Stimulated activated naive CD8-positive, alpha-beta T cell treated with anti-CD3 and anti-CD28 coated beads, Interleukin-15, amount 100 ng/mL, for 72 hours (primary cell): ENCODE results near the gene MCRIP1.
A peak's percentile ranks its signal among the peaks of the same experiment; 100 is the strongest.

Experiments used
- ATAC-seq: fragments of 150-1000 bp; cut with Tn5 transposase; 2 replicates; pipeline ENCODE4 v1.10.0; 2021; ENCODE audit warnings: mild to moderate bottlenecking, moderate library complexity
- DNase-seq, 2 donors: peaks; one replicate each; pipeline ENCODE4 v3.0.0; 2021 to 2022
- H3K27ac Mint-ChIP-seq, 2 donors: one replicate each; pipeline ENCODE4 v1.8.0; 2022; ENCODE audit warnings: mild to moderate bottlenecking in 2 of 2, mixed read lengths in 2 of 2, moderate library complexity in 2 of 2
- H3K27me3 Mint-ChIP-seq: one replicate; pipeline ENCODE4 v1.8.0; 2022; ENCODE audit warnings: mixed read lengths
- H3K4me1 Mint-ChIP-seq: one replicate; pipeline ENCODE4 v1.8.0; 2022; ENCODE audit warnings: mild to moderate bottlenecking, mixed read lengths
- H3K4me3 Mint-ChIP-seq, 2 donors: one replicate each; pipeline ENCODE4 v1.8.0; 2022; ENCODE audit warnings: mild to moderate bottlenecking in 2 of 2, mixed read lengths in 2 of 2, moderate library complexity in 1 of 2
- H3K9me3 Mint-ChIP-seq, 2 donors: one replicate each; pipeline ENCODE4 v1.8.0; 2022; ENCODE audit warnings: mixed read lengths in 2 of 2

The MCRIP1 gene

GRCh38 chr17:81834831-81835267, 1.8 kb upstream of the MCRIP1 start, which contains the start of gene PPP1R27:
TSS of gene PPP1R27 (minus strand) at chr17:81835050. CDS start at chr17:81834953, 97 bp downstream.
- Mint-ChIP-seq H3K4me3 (peak within 1 kb of the TSS; percentile 87 to 88), H3K27me3 (no peaks in the 10 kb centered on the region), H3K27ac (peak within 1 kb of the TSS in 1 of 2 donors; percentile 86), H3K9me3 (no peaks in the 10 kb centered on the region), H3K4me1 (peaks cover 44% of the 10 kb centered on the region)
- DNase-seq (no peak), ATAC-seq (no peak)

- Mint-ChIP-seq H3K4me1 (peaks cover 51% of the 10 kb centered on the region), H3K9me3 (no peaks in the 10 kb centered on the region), H3K27me3 (no peaks in the 10 kb centered on the region), H3K4me3 (peak overlapping the region; percentile 87 to 88), H3K27ac (peak overlapping the region; percentile 86 to 94)
- ATAC-seq = no peak
- no peak for DNase-seq
Measured at GRCh38 chr17:81833921-81834830, 1.1 kb upstream of the MCRIP1 start.

- peak in 1 of 2 donors; percentile 68 for DNase-seq
- ATAC-seq = peak; percentile 64
- H3K4me1 Mint-ChIP-seq = peaks cover 58% of the 10 kb centered on the region
- no peaks in the 10 kb centered on the region for H3K27me3 Mint-ChIP-seq
- H3K9me3 Mint-ChIP-seq = no peaks in the 10 kb centered on the region
- H3K27ac Mint-ChIP-seq = peak overlapping the region; percentile 94 to 97
- peak overlapping the region; percentile 94 for H3K4me3 Mint-ChIP-seq
Measured at GRCh38 chr17:81832608-81833159, 407 bp downstream of the MCRIP1 start.

GRCh38 chr17:81831957-81832607, 1.0 kb downstream of the MCRIP1 start:
- Mint-ChIP-seq H3K27me3 (no peaks in the 10 kb centered on the region), H3K9me3 (no peaks in the 10 kb centered on the region), H3K4me3 (peak overlapping the region; percentile 94), H3K4me1 (peaks cover 58% of the 10 kb centered on the region), H3K27ac (peak overlapping the region; percentile 94 to 97)
- peak; percentile 43 to 58 for DNase-seq
- peak; percentile 62 for ATAC-seq

- peaks cover 58% of the 10 kb centered on the region for H3K4me1 Mint-ChIP-seq
- ATAC-seq (no peak), DNase-seq (no peak)
- H3K9me3 Mint-ChIP-seq = no peaks in the 10 kb centered on the region
- H3K4me3 Mint-ChIP-seq = peak overlapping the region; percentile 94
- H3K27me3 Mint-ChIP-seq = no peaks in the 10 kb centered on the region
- peak overlapping the region; percentile 94 to 97 for H3K27ac Mint-ChIP-seq
Measured at GRCh38 chr17:81831563-81831956, 1.5 kb downstream of the MCRIP1 start.

GRCh38 chr17:81829858-81830257, 3.2 kb downstream of the MCRIP1 start:
- Mint-ChIP-seq H3K27ac (no peak overlapping the region), H3K4me3 (peak overlapping the region in 1 of 2 donors; percentile 42), H3K9me3 (no peaks in the 10 kb centered on the region), H3K27me3 (no peaks in the 10 kb centered on the region), H3K4me1 (peaks cover 60% of the 10 kb centered on the region)
- DNase-seq (no peak), ATAC-seq (no peak)

GRCh38 chr17:81828656-81829055, 4.4 kb downstream of the MCRIP1 start:
- ATAC-seq (no peak), DNase-seq (no peak)
- H3K4me3 Mint-ChIP-seq = no peak overlapping the region
- no peaks in the 10 kb centered on the region for H3K9me3 Mint-ChIP-seq
- H3K27me3 Mint-ChIP-seq = no peaks in the 10 kb centered on the region
- H3K27ac Mint-ChIP-seq = no peak overlapping the region
- peaks cover 49% of the 10 kb centered on the region for H3K4me1 Mint-ChIP-seq

GRCh38 chr17:81825841-81826466, 7.1 kb downstream of the MCRIP1 start:
- H3K9me3 Mint-ChIP-seq = no peaks in the 10 kb centered on the region
- no peak for ATAC-seq
- H3K4me3 Mint-ChIP-seq = no peak overlapping the region
- no peaks in the 10 kb centered on the region for H3K27me3 Mint-ChIP-seq
- peak overlapping the region in 1 of 2 donors; percentile 61 for H3K27ac Mint-ChIP-seq
- H3K4me1 Mint-ChIP-seq = peaks cover 43% of the 10 kb centered on the region
- no peak for DNase-seq

- H3K27ac Mint-ChIP-seq = no peak overlapping the region
- ATAC-seq = no peak
Measured at GRCh38 chr17:81824595-81824994, 8.5 kb downstream of the MCRIP1 start.

GRCh38 chr17:81823820-81824550, 9.1 kb downstream of the MCRIP1 start:
- ATAC-seq = no peak
- H3K27ac Mint-ChIP-seq = no peak overlapping the region
- DNase-seq = no peak
- H3K4me1 Mint-ChIP-seq = peaks cover 26% of the 10 kb centered on the region
- no peaks in the 10 kb centered on the region for H3K27me3 Mint-ChIP-seq
- H3K9me3 Mint-ChIP-seq = no peaks in the 10 kb centered on the region
- H3K4me3 Mint-ChIP-seq = no peak overlapping the region

More at GRCh38 chr17:81824595-81824994, 8.5 kb downstream of the MCRIP1 start:
- DNase-seq = no peak
- no peak overlapping the region for H3K4me3 Mint-ChIP-seq
- H3K4me1 Mint-ChIP-seq = peaks cover 31% of the 10 kb centered on the region
- no peaks in the 10 kb centered on the region for H3K27me3 Mint-ChIP-seq
- no peaks in the 10 kb centered on the region for H3K9me3 Mint-ChIP-seq

- Mint-ChIP-seq H3K9me3 (no peaks in the 10 kb centered on the region), H3K27ac (no peak overlapping the region), H3K4me3 (no peak overlapping the region), H3K4me1 (peaks cover 19% of the 10 kb centered on the region), H3K27me3 (peaks cover 2% of the 10 kb centered on the region)
- ATAC-seq (no peak), DNase-seq (no peak)
Measured at GRCh38 chr17:81822996-81823819, 9.9 kb downstream of the MCRIP1 start.

- peaks cover 19% of the 10 kb centered on the region for H3K4me1 Mint-ChIP-seq
- ATAC-seq = no peak
- H3K27me3 Mint-ChIP-seq = peaks cover 11% of the 10 kb centered on the region
- H3K27ac Mint-ChIP-seq = peak overlapping the region in 1 of 2 donors; percentile 71
- no peaks in the 10 kb centered on the region for H3K9me3 Mint-ChIP-seq
- DNase-seq = no peak
- no peak overlapping the region for H3K4me3 Mint-ChIP-seq
Measured at GRCh38 chr17:81822312-81822637, 10.8 kb downstream of the MCRIP1 start.

GRCh38 chr17:81821603-81822311, 11.3 kb downstream of the MCRIP1 start:
- Mint-ChIP-seq H3K27ac (peak overlapping the region in 1 of 2 donors; percentile 71), H3K9me3 (no peaks in the 10 kb centered on the region), H3K4me3 (peak overlapping the region in 1 of 2 donors; percentile 10), H3K4me1 (peaks cover 19% of the 10 kb centered on the region), H3K27me3 (peaks cover 12% of the 10 kb centered on the region)
- ATAC-seq (peak; percentile 45), DNase-seq (no peak)

- DNase-seq (no peak), ATAC-seq (peak; percentile 16)
- H3K27me3 Mint-ChIP-seq = peaks cover 17% of the 10 kb centered on the region
- peaks cover 16% of the 10 kb centered on the region for H3K4me1 Mint-ChIP-seq
- no peaks in the 10 kb centered on the region for H3K9me3 Mint-ChIP-seq
- H3K4me3 Mint-ChIP-seq = no peak overlapping the region
- H3K27ac Mint-ChIP-seq = no peak overlapping the region
Measured at GRCh38 chr17:81821147-81821546, 11.9 kb downstream of the MCRIP1 start.
